ENCODE results near the gene SLC25A51.

- TF ChIP-seq CTCF (IDR thresholded peaks at IDR 0.05) (peak; percentile 83 to 97 (median 96)), POLR2A (IDR thresholded peaks at IDR 0.05) (peak; percentile 71 to 78)
These were observed at the start of gene SLC25A51 for GRCh38 chr9:37903647-37904444.

Data from Peyer's patch (tissue), 4 donors.